Choroid plexus epithelial cell (primary cell): ENCODE measurements around the gene ESPNL.

Source experiments
- DNase-seq: peaks from one replicate; pipeline ENCODE4 v3.0.0-alpha.2; 2010; ENCODE audit warnings: low read depth
- H3K4me3 ChIP-seq: 2 replicates; pipeline ENCODE4 v1.5.1; 2011; ENCODE audit warnings: low read depth, mild to moderate bottlenecking, control low read depth, low read length, moderate library complexity
- TF ChIP-seq, protein P1 (sequence below): conservative IDR thresholded peaks from 2 replicates; pipeline ENCODE4 v1.5.1; 2011; ENCODE audit warnings: low read depth, mild to moderate bottlenecking, control low read depth, inconsistent platforms, low read length, moderate library complexity

Gene ESPNL

DNA sequence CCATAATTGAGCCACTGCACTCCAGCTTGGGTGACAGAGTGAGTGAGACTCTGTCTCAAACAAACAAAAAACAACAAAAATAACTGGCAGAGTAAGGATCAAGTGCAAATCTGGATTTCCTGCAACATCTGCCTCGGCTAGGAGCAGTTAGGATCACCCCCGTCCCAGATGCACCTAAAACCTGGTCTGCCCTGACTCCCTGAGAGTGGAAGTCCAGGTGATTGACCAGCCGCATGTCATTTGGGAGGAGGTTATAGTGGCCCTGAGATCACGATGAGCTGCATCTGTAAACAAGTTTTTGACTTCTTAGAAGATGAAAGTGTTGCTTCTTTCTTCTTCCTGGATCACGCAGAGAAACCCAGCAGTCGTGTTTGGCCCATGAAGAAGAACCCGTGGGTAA, 5.0 kb upstream of the ESPNL start:
- TF ChIP-seq, protein P1, sequence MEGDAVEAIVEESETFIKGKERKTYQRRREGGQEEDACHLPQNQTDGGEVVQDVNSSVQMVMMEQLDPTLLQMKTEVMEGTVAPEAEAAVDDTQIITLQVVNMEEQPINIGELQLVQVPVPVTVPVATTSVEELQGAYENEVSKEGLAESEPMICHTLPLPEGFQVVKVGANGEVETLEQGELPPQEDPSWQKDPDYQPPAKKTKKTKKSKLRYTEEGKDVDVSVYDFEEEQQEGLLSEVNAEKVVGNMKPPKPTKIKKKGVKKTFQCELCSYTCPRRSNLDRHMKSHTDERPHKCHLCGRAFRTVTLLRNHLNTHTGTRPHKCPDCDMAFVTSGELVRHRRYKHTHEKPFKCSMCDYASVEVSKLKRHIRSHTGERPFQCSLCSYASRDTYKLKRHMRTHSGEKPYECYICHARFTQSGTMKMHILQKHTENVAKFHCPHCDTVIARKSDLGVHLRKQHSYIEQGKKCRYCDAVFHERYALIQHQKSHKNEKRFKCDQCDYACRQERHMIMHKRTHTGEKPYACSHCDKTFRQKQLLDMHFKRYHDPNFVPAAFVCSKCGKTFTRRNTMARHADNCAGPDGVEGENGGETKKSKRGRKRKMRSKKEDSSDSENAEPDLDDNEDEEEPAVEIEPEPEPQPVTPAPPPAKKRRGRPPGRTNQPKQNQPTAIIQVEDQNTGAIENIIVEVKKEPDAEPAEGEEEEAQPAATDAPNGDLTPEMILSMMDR: no peak
- DNase-seq: no peak

DNA sequence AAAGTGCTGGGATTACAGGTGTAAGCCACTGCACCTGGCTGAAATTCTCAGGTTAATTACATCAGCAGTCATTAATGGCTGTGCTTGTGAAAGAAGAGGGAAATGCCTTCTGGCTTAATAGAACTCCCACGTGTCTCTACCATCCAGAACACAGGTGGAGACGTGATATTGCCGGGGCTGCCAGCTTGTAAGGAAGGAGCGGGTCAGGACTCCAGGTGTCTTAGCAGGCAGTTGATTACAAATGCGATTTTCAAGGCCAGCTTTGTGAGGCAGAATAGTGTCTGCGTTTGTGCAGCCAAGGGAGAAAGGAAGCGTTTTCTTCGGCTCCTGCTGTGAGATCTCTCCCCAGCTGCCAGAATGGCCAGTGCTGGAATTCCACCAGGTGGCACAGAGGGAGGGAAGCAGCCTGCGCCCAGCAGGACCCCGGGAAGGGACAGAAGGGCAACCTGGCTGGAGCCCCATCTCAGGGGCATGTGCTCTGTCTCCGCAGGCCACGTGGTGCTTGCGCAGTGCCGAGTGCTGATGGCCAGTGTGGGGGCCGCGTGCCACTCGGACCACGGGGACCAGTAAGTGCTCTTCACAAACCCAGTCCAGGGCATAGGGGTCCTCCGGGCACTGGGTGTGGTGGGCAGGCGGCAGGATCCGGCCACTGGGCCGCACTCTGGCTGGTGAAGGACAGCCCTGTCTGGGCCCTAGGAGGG, 3.7 kb upstream of the ESPNL start:
- DNase-seq: peak; percentile 45
- no peak overlapping the region for H3K4me3 ChIP-seq
- TF ChIP-seq, protein P1: peak; percentile 15

More for the DNA sequence above, 5.0 kb upstream of the ESPNL start:
- H3K4me3 ChIP-seq: no peak overlapping the region

DNA sequence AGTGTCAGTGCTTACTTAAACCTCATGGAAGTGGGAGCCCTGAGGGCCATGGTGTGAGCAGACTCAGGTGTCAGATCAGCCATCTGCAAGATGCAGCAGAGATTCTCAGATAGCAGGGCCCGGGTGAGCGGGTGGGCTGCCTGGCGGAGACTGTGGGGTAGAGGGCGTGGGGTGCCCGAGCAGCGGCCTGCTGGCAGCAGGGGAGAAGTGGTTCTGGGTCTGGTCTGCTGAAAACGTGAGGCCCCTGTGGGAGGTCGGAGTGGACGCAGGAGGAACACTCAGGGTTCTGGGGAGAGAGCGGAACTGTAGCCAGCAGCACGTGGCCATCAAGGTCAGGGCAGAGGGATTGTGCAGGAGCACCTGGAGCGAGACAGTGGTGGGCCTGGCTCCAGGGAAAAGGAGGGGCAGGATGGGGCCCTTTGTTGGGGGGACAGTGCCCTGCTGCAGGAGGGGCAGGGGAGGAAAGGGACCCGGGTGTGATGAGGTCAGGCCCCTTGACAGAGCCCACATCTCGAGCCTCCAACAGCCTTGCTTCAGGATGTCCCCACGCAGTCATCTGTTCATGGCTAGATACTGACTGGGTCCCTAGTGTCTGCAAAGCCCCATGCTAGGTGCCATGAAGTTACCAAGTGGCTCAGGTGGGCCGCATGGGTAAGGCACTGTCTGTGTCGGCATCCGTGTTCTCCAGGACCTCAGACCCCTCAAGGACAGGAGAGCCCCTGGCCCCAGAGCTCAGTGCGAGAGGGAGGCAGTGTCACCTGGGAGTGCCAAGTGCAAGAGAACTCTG, 2.7 kb upstream of the ESPNL start:
- TF ChIP-seq, protein P1: no peak
- no peak overlapping the region for H3K4me3 ChIP-seq
- no peak for DNase-seq

DNA sequence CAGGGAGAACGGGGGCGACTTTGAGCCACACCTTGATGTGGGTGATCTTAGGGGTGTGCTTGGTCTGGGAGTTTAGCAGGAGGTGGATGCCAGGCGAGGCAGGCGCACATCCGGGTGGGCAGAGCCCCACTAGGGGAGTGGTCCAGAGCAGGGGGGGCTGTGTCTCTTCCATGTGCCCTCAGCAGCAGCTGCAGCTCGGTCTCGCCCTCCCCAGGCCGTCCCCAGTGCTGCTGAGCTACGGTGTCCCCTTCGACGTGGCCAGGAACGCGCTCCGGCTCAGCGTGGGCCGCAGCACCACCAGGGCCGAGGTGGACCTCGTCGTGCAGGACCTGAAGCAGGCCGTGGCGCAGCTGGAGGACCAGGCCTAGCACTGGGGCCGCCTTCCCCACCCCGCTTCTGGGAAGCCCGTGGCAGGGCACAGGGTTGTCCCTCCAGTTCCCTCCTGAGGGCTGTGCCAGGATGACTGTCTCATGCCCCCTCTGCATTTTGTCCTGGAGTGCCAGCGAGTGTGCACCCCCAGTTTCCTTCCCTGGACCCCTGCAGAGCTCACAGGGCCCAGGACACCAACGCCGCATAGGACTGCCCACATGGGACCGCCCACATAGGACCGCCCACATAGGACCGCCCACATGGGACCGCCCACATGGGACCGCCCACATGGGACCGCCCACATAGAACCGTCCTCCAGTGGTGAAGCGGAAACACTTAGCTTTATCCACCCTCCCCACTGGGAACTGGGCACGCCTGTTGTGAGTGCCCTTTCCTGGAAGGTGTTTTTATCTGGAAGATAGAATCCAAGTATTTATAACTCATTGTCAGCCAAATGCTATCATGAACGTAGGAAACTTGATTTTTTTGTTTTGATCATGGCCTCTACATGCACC, 1.9 kb upstream of the ESPNL start:
- DNase-seq: peak; percentile 68
- TF ChIP-seq, protein P1: no peak

DNA sequence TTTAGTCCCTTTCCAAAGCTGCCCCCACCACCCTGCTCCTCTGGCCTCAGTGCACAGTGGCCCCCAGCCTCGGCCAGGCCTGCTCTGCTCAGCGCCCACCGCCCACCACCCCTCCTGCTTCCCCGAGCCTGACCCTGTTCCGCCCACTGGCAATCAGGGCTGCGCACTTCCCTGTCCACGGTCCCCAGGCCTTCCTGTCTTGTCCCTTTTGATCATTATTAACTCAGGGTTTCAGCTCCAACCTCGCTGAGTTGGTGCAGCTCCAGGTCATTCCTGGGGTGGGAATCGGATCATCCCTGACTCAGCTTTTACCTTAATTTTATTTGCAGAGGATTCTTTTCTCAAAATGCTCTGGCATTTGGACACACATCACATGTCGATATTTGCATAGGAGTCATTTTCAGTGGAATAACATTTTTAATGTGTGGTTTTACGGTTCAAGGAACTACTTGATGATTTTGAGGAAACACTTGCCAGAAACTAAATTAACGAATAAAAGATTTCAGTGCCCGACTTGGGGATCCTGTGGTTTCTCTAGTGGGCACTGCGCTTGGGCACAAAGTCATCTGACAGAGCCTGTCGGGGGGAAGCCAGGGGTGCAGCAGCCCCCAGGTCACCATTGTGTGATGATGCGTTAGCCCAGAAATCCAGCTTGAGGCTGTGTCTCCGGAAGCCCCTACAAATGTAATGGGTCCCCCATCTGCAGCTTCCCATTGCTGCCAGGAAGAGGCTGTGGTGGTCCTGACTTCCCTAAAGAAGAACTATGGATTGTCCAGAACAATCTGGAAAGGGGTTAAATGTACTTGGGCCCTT, 1.0 kb upstream of the ESPNL start:
- H3K4me3 ChIP-seq: no peak overlapping the region
- DNase-seq: no peak
- TF ChIP-seq, protein P1: no peak

More for the DNA sequence above, 1.9 kb upstream of the ESPNL start:
- H3K4me3 ChIP-seq: no peak overlapping the region

DNA sequence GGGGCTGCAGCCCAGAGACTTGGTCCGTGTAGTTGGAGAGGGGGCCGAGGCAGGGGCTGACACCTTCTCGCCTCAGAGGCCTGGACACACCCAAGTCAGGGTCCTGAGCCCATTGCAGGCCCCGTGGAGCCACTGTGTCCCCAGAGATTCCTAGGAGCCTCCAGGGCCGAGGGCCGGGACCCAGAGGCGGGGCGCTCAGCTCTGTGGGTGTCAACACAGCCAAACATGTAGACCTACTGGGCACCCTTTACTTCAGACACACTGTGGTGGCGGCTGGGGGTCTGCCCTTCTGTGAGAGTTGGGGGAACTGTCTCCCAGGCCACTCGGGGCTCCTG, 459 bp upstream of the ESPNL start:
- no peak for DNase-seq
- H3K4me3 ChIP-seq: no peak overlapping the region
- TF ChIP-seq, protein P1: no peak
